ENCODE data around the gene TSPAN8.

GRCh38 chr12:71139153-71139735 is 18.6 kb downstream of the TSPAN8 start:
- TF ChIP-seq NR3C1 (CRISPR knock-in tag; conservative IDR thresholded peaks at IDR 0.05; ENCODE audit: low read depth) = no peak
- TF ChIP-seq ESRRA (CRISPR knock-in tag; IDR thresholded peaks at IDR 0.05; ENCODE audit: borderline replicate concordance) = no peak
- TF ChIP-seq HMGXB4 (CRISPR knock-in tag; IDR thresholded peaks at IDR 0.05) = no peak
- no peak for TF ChIP-seq CREB1 (CRISPR knock-in tag; IDR thresholded peaks at IDR 0.05)
- TF ChIP-seq, protein P1, sequence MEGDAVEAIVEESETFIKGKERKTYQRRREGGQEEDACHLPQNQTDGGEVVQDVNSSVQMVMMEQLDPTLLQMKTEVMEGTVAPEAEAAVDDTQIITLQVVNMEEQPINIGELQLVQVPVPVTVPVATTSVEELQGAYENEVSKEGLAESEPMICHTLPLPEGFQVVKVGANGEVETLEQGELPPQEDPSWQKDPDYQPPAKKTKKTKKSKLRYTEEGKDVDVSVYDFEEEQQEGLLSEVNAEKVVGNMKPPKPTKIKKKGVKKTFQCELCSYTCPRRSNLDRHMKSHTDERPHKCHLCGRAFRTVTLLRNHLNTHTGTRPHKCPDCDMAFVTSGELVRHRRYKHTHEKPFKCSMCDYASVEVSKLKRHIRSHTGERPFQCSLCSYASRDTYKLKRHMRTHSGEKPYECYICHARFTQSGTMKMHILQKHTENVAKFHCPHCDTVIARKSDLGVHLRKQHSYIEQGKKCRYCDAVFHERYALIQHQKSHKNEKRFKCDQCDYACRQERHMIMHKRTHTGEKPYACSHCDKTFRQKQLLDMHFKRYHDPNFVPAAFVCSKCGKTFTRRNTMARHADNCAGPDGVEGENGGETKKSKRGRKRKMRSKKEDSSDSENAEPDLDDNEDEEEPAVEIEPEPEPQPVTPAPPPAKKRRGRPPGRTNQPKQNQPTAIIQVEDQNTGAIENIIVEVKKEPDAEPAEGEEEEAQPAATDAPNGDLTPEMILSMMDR (IDR thresholded peaks at IDR 0.05) = no peak
- TF ChIP-seq PRRX2 (CRISPR knock-in tag; IDR thresholded peaks at IDR 0.05) = no peak
- TF ChIP-seq FOXK1 (CRISPR knock-in tag; IDR thresholded peaks at IDR 0.05) = no peak
- no peak for TF ChIP-seq FOXP4 (CRISPR knock-in tag; IDR thresholded peaks at IDR 0.05)
- TF ChIP-seq FOXP1 (CRISPR knock-in tag; IDR thresholded peaks at IDR 0.05; ENCODE audit: borderline replicate concordance) = no peak
- no peak for TF ChIP-seq OVOL2 (CRISPR knock-in tag; IDR thresholded peaks at IDR 0.05; ENCODE audit: borderline replicate concordance)
- TF ChIP-seq ZNF138 (CRISPR knock-in tag; conservative IDR thresholded peaks at IDR 0.05) = no peak
- TF ChIP-seq ELF4 (CRISPR knock-in tag; IDR thresholded peaks at IDR 0.05; ENCODE audit: low read depth) = no peak

All from WTC11 (cell line).